NCI-H1417 treated with DMSO at 0.1 percent for 48 hours (cell line): Measurements from ENCODE around the gene IL23R.

Source experiments
- DNase-seq: peaks from one replicate; lab custom pipeline; 2025; lab: John Stamatoyannopoulos, UW

Gene IL23R

DNA sequence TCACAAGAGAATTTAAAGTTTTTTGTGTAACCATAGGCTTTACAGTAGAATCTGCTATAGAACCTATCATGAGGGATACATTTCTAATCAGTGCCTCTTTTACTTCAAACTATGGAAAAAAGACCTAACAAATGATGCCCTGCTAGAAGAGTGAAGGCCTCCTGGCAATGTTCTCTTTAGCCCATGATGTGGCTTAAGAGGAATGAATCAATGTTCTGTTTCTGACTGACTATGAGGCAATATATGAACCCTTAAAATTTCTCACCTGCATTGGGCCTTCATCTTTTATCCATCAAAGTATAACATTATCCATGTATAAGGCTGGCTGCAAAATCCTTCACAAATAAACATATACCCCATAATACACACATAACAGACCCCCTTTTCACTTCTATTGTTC lies 75.8 kb downstream of the IL23R start:
- no peak for DNase-seq

DNA sequence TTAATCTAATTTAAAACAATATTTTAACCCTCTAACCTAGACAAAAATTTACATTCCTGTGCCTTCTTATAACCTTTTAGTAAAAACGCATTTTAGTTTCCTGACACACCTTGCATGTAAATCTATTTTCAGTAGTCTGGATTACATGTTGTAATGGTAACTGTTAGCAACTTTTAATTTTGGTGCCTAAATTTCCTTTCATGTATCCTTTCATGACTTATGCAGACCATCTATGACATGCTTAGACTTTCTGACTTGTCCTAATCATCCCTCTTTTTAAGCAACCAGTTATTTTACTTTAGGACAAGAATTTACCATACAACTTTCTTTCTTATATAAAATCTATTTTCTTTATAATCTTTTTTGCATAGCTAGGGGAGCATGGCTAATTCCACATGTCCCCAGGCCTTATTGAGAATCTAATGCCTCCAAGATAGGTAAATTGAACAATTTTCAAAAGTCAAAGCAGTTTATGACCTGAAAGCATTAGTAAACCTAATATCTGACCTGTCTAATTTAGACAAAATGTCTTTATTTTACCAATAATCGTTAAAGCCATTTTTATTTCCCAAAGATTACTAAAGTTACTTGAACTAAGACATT lies 83.9 kb downstream of the IL23R start:
- DNase-seq: no peak

- DNase-seq: no peak
These were observed 90.3 kb downstream of the IL23R start for GRCh38 chr1:67256291-67257172.

- DNase-seq: no peak
These were observed 90.9 kb downstream of the IL23R start for GRCh38 chr1:67257173-67257535.

DNA sequence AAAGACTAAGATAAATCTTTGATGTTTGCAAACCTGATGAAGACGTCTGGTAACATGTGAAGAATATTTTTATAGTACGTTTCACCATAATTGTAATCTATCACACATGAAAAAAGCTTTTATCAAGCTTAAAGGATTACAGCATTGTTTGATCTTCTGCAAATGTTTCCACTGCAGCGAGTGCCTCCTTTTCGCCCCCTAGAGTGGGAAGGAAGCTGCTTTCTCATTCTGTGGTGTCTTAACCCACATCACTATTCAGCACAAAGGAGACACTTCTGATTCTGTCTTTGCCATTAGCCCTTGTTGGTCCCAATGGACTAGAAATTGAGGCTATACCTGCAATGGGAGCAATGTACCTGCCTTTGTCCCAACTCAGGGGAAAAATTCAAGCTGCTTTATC lies 95.4 kb downstream of the IL23R start:
- DNase-seq: no peak

DNA sequence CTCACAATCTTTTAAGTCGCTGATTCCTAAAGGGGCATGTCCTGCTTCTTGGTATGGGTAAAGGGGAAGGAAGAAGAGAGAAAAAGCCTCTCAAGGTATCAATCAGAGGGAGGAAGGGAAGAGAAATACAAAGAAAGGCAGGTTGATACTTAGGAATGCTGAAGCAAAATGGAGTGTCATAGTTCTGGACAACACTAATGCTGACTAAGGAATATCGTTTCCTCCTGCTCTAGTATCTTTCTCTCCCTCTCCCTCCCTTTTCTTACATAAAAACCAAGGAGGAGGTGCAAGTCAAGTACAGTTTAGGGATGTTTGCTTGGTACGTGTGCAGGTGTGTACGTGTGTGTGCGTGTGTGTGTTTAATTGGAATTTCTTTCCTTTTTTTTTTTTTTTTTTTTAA lies 96.5 kb downstream of the IL23R start:
- DNase-seq: no peak

GRCh38 chr1:67264152-67264551 lies 97.9 kb downstream of the IL23R start:
- DNase-seq: no peak

GRCh38 chr1:67264899-67265298 lies 98.6 kb downstream of the IL23R start:
- DNase-seq: no peak

GRCh38 chr1:67269061-67269460 lies 102.8 kb downstream of the IL23R start:
- no peak for DNase-seq

DNA sequence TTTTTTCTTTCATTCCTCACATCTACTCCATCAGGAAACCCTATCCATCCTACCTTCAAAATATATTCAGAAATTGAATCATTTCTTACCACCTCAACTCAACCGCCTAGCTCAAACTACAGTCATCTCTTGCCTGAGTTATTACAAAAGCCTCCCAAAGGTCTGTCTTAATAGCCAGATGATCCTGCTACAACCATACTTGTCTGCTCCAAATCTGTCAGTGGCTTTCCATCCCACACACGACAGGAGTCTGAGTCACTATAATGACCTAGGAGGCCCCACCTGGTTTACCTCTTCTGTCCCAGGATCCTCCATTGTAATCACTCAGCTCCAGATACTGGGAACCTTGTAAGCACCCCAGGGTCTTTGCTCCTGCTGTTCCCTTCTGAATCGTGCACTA lies 104.3 kb downstream of the IL23R start:
- DNase-seq: no peak

DNA sequence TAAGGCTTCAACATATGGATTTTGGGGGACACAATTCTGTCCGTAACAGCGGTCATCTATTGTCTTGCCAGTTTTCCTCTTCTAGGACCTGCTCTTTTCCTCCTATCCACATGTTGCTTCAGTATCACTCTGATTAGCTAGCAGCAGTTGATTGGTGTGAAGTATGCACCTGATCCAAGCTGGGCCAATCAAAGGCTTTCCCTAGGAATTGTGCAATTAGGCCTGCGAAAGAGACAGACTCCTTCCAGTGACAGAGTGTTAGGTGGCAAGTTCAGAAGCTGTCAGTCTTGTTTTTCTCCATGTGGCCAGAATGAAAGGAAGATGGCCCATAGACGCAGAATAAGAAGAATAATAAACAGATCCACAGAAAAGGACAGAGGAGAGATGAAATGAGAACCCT lies 107.3 kb downstream of the IL23R start:
- no peak for DNase-seq

DNA sequence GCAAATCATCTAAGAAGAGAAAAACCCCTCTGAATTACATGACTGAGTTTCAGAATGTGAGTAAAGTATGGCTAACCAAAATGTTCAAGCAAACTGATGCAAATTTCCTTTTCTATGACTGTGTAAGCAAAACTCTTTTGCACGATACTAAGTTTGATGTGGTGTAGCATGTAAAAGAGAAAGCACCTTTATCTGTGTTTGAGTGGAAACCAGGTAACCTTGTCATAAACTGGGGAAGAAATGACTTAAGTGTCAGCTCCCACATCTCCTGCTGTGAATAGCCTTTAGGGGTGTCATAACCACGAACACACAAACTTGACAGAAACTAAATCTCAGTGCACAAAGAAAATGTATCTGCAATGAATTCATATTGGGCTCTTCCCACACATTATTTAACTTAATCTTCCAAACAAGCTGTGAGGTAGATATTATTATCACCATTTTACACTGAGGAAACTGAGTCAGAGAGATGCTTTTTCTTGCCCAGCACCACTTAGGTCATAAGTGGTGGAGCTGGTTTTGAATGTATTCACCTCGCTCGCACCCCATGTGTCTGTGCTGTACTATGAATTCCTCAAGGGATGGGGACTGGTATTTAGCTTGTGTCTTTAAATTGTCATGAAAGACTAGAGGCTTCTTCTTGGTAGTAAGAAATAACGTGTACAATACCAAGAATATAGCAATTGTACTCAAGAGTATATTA lies 108.5 kb downstream of the IL23R start:
- DNase-seq: no peak

GRCh38 chr1:67280696-67281095 lies 114.4 kb downstream of the IL23R start:
- no peak for DNase-seq

GRCh38 chr1:67281244-67281643 lies 115.0 kb downstream of the IL23R start:
- DNase-seq: no peak

GRCh38 chr1:67285780-67286488 lies 119.7 kb downstream of the IL23R start:
- DNase-seq: no peak

DNA sequence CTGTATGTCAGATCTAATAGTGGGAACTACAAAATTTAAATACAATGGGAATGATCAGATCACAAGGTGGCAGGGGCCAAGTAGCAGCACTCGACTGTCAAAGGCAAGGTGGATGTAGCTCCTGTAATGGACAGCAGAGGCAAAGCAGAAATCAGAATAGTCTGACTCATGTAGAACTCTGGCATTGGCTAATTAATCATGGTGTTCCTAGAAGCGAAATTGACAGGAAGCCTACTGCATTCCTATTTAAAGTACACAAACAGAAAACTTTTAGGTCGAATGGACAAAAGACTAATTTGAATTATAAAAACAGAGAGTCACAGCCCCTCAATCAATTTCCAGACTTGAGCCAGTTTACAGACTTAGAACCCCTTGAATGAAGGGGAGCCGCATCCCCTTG lies 124.0 kb downstream of the IL23R start:
- no peak for DNase-seq

DNA sequence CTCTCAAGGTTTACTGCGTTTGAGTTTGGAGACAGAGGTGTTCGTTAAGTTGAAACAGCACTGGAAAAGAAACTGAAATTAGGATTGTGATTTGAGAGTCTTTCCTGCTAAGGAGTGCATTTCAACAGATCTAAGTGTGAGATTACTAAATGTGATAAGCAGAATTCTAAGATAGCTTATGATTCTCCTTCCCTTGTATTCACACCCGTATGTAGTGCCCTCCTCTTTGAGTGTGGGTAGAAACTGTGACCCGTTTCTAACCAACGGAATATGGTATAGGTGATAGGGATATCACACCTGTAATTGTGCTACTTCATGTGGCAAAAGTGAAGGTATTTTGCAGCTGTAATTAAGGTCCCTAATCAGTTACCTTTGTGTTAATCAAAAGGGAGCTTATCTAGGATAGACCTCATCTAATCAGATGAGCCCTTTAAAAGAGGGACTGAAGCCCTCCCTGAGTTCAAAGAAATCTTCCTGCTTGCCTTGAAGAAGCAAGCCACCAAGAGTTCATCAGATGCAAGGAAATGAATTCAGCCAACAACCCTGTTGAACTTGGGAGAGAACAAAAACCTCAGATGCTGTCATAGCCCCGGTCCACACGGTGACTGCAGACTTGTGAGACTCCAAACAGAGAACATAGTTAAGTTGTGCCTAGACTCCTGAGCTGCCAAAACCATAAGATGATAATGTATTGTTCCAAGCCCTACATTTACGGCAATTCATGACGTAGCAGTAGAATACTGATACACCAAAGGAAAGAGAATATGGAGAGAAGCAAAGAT lies 128.8 kb downstream of the IL23R start:
- no peak for DNase-seq

DNA sequence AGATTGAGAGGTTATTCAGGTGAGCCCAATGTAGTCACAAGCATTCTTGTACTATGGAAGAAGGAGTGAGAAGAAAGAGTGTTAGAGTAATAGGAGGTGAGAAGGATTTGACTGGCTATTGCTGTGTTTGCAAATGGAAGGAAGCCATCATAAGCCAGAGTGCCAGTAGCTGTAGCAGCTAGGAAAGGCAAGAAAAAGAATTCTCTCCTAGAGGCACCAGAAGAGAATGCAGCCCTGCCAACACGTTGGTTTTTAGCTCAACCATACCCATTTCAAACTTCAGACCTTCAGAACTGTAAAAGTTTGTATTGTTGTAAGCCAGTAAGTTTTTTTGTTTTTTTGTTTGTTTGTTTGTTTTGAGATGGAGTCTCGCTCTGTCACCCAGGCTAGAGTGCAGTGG lies 132.5 kb downstream of the IL23R start:
- DNase-seq: no peak

DNA sequence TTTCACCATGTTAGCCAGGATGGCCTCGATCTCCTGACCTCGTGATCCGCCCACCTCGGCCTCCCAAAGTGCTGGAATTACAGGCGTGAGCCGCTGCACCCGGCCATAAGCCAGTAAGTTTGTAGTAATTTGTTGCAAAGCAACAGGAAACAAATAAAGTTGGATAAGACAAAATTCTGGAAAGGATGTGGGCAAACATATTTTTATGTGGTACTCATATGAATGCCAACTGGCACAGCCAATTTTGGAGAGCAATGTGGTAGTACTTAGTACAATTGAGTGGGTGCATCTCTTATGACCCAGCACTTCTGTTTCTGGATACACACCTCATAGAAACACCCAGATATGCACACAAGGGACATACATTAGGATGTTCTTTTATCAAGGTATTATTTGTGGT lies 133.0 kb downstream of the IL23R start:
- no peak for DNase-seq

DNA sequence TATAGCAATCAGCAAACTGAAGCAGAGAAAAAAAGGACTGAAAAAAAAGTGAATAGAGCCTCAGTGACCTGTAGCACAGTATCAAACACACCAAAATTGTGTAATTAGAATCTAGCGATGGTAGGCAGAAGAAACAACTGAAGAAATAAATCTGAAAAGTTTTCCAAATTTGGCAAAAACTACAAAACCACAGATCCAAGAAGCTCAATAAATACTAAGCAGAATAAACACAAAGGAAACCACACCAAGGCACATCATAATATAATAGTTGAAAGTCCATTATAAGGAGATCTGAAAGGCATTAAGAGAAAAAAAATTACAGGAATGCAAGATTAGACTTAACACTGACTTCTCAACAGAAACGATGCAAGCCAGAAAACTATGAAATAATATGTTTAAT lies 134.3 kb downstream of the IL23R start:
- DNase-seq: no peak

DNA sequence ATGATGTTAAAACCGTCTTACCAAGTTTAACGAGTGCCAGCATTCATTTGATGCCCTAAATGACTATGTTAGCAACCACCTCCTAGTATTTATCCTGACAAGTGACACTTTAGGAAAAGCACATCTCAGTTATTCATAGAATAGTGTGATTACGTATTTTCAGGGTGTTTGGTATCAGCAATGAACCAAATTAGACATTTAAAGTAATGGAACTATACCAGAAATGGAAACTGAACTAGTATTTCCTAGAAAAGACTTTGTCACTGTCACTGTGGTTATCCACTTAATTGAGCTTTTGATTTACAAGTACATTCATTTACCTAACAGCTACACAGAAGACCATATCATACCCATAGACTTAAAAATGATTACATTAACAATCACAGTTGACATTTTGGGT lies 137.8 kb downstream of the IL23R start:
- DNase-seq: no peak

DNA sequence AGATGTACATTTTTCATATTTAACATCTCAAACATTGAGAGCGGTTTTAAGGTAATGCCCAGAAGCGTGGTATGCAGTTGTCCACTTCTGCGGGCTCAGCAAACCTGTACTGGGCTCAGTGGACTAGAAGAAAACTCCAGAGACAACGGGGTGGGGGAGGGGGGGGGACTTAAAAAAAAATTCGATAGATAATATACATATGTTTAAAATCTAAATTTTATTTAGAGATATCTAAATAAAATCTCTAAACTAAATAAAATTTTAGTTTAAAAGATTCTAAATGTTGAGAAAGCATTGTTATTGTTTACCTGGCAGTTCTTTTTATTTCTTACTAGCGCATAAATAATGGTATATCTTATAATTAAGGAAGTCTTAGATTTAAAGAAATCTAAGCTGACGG lies 140.3 kb downstream of the IL23R start:
- no peak for DNase-seq
